Right atrium auricular region (tissue), 2 donors: ENCODE results near the gene DCTD. TPM values are rescaled to one million over a fixed set of nuclear protein-coding genes. Genes with fewer than 3 reads are reported as not detected.

Experiments used
- DNase-seq: peaks from one replicate; pipeline ENCODE4 v3.0.0-alpha.2; 2019; ENCODE audit warnings: low spot score
- H3K27ac ChIP-seq, 2 donors: fragments of 200-600 bp; sonication (generic); 1 replicate in 1 of 2; 2 replicates in 1 of 2; pipeline ENCODE4 v1.5.1; 2016 to 2019
- H3K27me3 ChIP-seq, 2 donors: fragments of 200-600 bp; sonication (generic); one replicate each; pipeline versions ENCODE4 v1.5.1 to v1.6.0; 2017 to 2019
- H3K36me3 ChIP-seq: fragments of 200-600 bp; sonication (generic); one replicate; pipeline ENCODE4 v1.5.1; 2016
- H3K4me1 ChIP-seq, 2 donors: fragments of 200-600 bp; sonication (generic); one replicate each; pipeline versions ENCODE4 v1.5.1 to v1.6.0; 2017 to 2019
- H3K4me3 ChIP-seq, 2 donors: fragments of 200-600 bp; sonication (generic); 1 replicate in 1 of 2; 2 replicates in 1 of 2; pipeline ENCODE4 v1.5.1; 2017 to 2019; ENCODE audit warnings: mild to moderate bottlenecking in 1 of 2, moderate library complexity in 1 of 2
- H3K9me3 ChIP-seq, 2 donors: fragments of 200-600 bp; sonication (generic); one replicate each; pipeline ENCODE4 v1.5.1; 2019
- total RNA-seq, 2 donors: library from RNA; depleted of rRNA; stranded (reverse); fragments of >200 nt; gene quantifications; one replicate each; pipeline ENCODE4 v1.1.0, GENCODE V29; 2016
- TF ChIP-seq, protein P1 (sequence below), 2 donors: fragments of 200-600 bp; sonication (generic); IDR thresholded peaks; one replicate each; pipeline ENCODE4 v1.5.1; 2019; ENCODE audit warnings: antibody characterized with exemption in 2 of 2

Gene DCTD
- total RNA-seq, 2 donors from 2014 or later: 25.8 to 37.5 TPM

DNA sequence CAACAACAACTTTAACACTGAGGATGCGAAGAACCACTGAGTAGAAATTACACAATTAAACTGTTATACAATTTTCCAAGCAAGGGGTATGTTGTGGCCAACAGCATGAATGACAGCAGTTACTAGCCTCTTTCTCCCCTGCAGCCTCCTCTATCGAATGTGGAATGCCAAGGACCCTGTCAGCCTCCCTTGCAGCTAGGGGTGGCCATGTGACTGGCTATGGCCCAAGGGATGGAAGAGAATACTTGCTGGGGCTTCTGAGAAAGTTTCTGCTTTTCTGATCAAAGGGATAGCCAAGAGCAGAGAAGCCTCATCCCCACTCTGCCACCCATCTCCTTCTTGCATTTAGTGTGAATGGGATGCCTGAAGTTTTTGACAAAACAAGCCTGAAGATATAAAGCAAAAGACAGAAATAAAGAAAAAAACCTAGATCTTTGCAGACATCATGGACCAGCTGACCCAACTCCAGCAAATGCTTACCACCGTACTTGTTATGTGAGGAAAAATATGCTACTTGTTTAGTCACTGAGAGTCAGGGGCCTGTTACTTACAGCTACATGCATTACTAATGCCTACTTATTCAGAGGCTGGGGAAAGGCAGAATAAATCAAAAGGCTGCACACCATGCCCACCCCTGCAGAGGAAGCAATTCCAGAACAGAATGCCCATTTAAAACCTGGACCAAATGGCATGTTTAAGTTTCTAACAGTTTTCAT lies 32.0 kb downstream of the DCTD start:
- H3K27ac ChIP-seq: no peak overlapping the region
- H3K4me1 ChIP-seq: peaks cover 0 to 13% of the 10 kb centered on the region in 2 donors
- no peaks in the 10 kb centered on the region for H3K27me3 ChIP-seq
- peaks cover 2% of the 10 kb centered on the region for H3K36me3 ChIP-seq
- H3K4me3 ChIP-seq: no peak overlapping the region
- TF ChIP-seq, protein P1, sequence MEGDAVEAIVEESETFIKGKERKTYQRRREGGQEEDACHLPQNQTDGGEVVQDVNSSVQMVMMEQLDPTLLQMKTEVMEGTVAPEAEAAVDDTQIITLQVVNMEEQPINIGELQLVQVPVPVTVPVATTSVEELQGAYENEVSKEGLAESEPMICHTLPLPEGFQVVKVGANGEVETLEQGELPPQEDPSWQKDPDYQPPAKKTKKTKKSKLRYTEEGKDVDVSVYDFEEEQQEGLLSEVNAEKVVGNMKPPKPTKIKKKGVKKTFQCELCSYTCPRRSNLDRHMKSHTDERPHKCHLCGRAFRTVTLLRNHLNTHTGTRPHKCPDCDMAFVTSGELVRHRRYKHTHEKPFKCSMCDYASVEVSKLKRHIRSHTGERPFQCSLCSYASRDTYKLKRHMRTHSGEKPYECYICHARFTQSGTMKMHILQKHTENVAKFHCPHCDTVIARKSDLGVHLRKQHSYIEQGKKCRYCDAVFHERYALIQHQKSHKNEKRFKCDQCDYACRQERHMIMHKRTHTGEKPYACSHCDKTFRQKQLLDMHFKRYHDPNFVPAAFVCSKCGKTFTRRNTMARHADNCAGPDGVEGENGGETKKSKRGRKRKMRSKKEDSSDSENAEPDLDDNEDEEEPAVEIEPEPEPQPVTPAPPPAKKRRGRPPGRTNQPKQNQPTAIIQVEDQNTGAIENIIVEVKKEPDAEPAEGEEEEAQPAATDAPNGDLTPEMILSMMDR (IDR thresholded peaks at IDR 0.05): no peak
- H3K9me3 ChIP-seq: peaks cover 0 to 9% of the 10 kb centered on the region in 2 donors
- DNase-seq: no peak

DNA sequence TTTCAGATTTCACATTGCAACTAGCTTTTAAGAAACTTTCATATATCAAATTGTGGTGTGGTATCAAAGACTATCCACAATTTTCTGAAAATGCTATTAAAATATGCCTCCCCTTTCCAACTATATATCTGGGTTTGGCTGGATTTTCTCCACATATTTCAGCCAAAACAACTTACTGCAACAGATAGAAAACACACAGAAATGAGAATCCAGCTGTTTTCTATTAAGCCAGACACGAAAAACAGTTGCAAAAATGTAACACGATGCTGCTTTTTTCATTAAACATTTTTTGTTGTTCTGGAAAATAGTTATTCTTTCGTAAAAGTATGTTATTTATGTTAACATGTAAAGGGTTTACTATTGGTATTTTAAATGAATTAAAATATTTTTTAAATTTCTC lies 33.1 kb downstream of the DCTD start:
- Histone ChIP-seq H3K27ac (no peak overlapping the region), H3K27me3 (no peaks in the 10 kb centered on the region), H3K4me3 (no peak overlapping the region), H3K4me1 (peaks cover 0 to 17% of the 10 kb centered on the region in 2 donors), H3K9me3 (peaks cover 0 to 9% of the 10 kb centered on the region in 2 donors), H3K36me3 (no peaks in the 10 kb centered on the region)
- TF ChIP-seq, protein P1 (IDR thresholded peaks at IDR 0.05): no peak
- no peak for DNase-seq

DNA sequence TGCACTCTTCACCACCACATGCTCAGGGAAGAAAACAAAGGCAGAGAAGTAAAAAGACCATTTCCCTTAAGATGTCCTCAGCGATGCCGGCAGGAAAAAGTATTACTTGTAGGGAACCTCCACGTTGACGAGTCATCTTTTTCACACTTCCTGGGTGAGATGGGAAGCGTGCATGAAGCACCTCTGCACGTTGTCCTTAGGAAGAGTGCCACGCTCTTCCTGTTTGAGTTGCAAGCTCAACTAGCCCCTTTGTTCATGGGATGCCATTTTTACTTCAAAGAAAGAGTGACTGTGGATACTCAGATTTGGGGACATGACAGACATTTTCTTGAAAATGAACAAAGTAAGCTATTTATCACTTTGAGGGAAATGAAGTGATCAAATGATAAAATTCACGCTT lies 33.8 kb downstream of the DCTD start:
- TF ChIP-seq, protein P1 (IDR thresholded peaks at IDR 0.05): no peak

DNA sequence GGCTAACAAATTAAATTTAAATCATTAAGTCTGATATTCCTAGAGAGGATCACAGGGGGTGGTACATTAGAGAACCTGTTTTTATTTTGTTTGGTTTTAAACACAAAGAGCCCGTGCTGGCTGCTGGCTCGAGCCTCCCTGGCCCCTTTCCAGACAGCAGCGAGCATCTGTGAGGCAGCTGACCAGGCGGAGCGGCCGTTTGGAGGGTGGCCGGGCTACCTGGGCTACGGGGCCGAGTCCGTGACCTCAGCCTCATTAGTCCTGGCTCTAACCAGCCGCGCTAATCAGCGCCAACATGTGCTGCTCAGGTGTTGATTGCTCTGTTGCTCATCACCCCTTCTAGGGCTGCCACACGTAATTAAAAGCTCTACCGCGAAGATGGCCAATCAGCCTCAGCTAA lies 35.3 kb downstream of the DCTD start:
- TF ChIP-seq, protein P1 (IDR thresholded peaks at IDR 0.05): no peak
- peaks cover 0 to 17% of the 10 kb centered on the region in 2 donors for H3K4me1 ChIP-seq
- H3K9me3 ChIP-seq: peaks cover 0 to 9% of the 10 kb centered on the region in 2 donors
- no peaks in the 10 kb centered on the region for H3K36me3 ChIP-seq
- no peak overlapping the region for H3K4me3 ChIP-seq
- H3K27ac ChIP-seq: no peak overlapping the region
- DNase-seq: no peak
- H3K27me3 ChIP-seq: no peaks in the 10 kb centered on the region

More for the DNA sequence above, 33.8 kb downstream of the DCTD start:
- Histone ChIP-seq H3K4me1 (peaks cover 0 to 17% of the 10 kb centered on the region in 2 donors), H3K4me3 (no peak overlapping the region), H3K36me3 (no peaks in the 10 kb centered on the region), H3K27me3 (no peaks in the 10 kb centered on the region), H3K9me3 (peaks cover 0 to 9% of the 10 kb centered on the region in 2 donors), H3K27ac (no peak overlapping the region)
- DNase-seq: no peak

DNA sequence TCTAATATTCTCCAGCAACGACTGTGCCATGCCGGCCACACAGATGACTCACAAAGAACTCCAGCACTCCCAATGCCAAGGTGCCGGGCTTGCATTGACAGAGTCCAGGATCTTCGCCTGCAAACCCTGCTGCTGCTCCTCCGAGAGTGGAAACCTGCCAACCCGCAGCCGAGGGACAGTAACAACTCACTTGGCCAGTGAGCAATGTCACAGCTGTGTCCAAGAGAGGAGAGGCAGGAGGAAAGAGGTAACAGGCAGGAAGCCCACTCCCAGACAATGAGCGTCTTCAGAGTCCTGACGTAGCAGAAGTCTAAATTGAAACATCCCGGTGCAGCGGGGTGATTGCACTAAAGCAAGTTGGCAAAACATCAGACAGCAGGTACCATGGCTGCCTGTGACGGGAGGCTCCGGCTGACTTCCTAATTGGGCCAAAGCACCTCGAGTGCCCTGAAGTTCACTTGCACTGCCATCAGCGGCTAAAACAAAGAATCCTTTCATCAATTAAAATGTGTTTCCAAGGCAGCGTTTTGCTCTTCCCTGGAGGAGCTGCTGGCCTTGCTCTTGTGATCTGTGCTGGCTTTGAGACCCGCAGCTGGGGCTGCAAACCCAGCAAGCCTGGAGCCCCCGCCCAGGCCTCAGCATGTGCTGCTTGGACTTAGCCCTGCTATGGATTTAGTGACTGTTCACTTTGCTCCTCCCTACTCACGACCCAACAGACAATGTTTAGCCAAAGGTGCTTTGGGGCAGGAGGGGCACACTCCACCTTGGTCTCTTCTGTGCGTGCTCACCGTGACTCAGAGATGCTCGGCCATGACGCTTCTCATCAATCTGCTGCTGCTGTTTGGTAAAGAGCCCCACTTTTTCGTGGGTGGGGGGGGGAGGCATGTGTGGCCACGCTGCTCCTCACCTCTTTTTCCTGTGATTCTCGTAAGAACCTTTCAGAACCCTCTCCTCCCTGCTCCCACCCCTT lies 36.5 kb downstream of the DCTD start:
- Histone ChIP-seq H3K4me1 (peaks cover 0 to 17% of the 10 kb centered on the region in 2 donors), H3K27ac (no peak overlapping the region), H3K36me3 (no peaks in the 10 kb centered on the region), H3K27me3 (no peaks in the 10 kb centered on the region), H3K9me3 (peaks cover 0 to 9% of the 10 kb centered on the region in 2 donors), H3K4me3 (peak overlapping the region in 1 of 2 donors; percentile 27)
- DNase-seq: no peak
- TF ChIP-seq, protein P1 (IDR thresholded peaks at IDR 0.05): no peak
